KOPT-K1 (cell line): ENCODE results near the gene AUTS2.

Experiments used
- H3K27ac ChIP-seq: fragments of 200-600 bp; sonication (generic); 2 replicates; pipeline ENCODE4 v1.5.1; 2016; ENCODE audit warnings: antibody characterized with exemption, mild to moderate bottlenecking, low read depth, low read length; ENCODE audit not compliant: poor library complexity, severe bottlenecking
- H3K36me3 ChIP-seq: fragments of 200-600 bp; sonication (generic); 2 replicates; pipeline ENCODE4 v1.5.1; 2017; ENCODE audit warnings: antibody characterized with exemption, mild to moderate bottlenecking, low read length, moderate library complexity; ENCODE audit not compliant: insufficient read depth
- H3K9me3 ChIP-seq: fragments of 200-600 bp; sonication (generic); 2 replicates; pipeline ENCODE4 v1.5.1; 2017; ENCODE audit warnings: antibody characterized with exemption, low read length, mild to moderate bottlenecking; ENCODE audit not compliant: insufficient read depth, poor library complexity, severe bottlenecking

AUTS2 gene

DNA sequence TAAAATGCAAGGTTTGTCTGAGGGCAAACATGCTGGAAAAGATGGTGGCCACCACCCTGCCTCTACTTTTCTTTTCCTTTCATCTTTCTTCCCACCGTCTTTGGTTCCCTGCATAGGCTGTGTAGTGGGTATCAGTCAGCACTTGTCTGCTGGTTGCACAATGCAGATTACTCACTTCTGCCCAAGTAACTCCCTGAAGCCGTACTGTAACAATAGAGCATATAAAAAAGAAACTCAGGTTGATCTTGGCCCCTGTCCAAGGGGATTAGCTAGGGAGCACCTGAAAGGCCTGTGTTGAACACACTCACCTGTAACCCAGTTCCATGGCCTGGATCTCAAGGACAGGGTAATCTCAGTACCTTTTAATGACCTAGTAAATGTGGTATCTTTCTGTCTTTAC lies 1000.7 kb downstream of the AUTS2 start:
- no peaks in the 10 kb centered on the region for H3K36me3 ChIP-seq
- H3K27ac ChIP-seq = no peak overlapping the region
- H3K9me3 ChIP-seq = peaks cover 12% of the 10 kb centered on the region

DNA sequence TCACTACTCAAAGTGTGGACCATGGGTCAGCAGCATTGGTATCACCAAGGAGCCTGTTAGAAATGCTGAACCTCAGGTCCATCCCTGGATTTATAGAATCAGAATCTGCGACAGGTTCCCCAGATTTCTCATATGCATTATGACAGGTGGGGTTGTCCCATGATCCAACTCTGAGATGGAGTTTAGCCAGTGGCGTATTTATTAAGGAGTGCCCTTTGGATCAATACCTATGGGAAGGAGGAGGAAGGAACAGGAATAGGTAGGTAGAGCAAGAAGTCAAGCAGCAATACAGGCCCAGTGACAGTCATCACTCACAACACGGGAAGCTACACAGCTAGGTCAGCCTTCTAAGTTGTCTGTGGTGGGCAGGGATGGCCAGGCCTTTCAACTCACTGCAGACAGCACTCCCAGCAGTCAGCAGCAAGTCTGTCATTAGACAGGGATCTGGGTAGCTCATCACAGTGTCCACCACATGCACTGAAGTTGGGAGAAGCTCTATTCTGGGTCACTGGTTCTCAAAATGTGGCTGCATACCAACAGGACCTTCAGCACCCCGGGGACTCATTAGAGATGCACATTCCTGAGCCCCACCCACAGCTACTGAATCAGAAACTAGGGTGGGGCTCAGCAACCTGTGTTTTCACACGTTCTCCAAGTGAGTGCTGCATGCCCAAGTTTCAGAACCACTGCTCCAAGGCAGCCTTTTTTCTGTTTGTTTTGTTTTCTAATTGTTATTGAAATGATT lies 1001.3 kb downstream of the AUTS2 start:
- Histone ChIP-seq H3K36me3 (no peaks in the 10 kb centered on the region), H3K9me3 (peaks cover 12% of the 10 kb centered on the region), H3K27ac (no peak overlapping the region)

DNA sequence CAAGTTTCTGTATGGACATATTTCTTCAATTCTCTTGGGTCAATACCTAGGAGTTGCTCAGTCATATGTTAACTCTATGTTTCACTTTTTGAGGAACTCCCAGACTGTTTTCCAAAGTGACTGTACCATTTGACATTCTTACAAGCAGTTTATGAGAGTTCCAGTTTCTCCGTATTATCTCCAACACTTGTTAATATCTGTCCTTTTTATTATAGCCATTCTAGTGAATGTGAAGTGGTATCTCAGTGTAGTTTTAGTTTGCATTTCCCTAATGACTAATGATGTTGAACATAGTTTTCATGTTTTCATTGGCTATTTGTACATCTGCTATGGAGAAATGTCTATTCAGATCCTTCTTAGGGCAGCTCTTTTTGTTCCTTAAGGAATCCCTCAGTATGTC lies 1002.7 kb downstream of the AUTS2 start:
- Histone ChIP-seq H3K9me3 (peaks cover 12% of the 10 kb centered on the region), H3K36me3 (no peaks in the 10 kb centered on the region), H3K27ac (no peak overlapping the region)

DNA sequence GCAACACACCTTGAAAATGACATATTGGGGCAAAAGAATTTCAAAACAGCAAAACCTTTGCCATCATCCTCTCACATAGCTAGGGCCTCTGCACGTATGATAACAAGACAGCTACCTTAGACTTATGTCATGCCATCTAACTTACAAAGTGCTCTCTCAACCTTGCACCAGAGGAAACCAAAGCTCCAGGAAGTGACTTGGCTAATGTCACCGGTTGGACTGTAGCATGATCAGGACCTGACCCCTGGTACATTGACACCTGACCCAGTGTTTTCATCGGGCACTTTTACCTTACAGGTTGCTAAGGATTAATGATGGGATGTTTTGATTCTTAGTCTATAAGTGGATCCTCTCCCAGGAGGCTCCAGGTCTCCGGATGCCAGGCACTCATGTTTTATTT lies 1003.8 kb downstream of the AUTS2 start:
- no peaks in the 10 kb centered on the region for H3K36me3 ChIP-seq
- H3K27ac ChIP-seq = no peak overlapping the region
- peaks cover 12% of the 10 kb centered on the region for H3K9me3 ChIP-seq

DNA sequence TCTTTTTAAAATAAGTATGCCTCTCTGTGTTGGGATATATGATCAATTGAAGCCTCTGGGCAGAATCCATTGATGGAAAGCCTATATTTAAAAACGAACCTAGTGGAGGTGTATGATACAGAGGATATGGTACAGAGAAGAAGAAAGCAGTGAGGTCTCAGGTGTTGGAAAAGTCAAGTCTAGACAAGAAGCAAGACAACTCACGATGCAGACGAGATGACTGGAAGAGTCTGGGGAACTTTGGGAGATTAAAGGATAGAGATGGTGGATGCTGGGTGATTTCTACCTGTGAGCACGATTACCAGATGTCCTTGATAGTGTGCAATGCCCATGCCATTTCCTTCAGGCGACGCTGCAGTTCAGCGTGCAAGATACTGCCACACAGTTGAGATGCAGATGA lies 1009.0 kb downstream of the AUTS2 start:
- Histone ChIP-seq H3K9me3 (no peaks in the 10 kb centered on the region), H3K36me3 (no peaks in the 10 kb centered on the region), H3K27ac (no peak overlapping the region)

DNA sequence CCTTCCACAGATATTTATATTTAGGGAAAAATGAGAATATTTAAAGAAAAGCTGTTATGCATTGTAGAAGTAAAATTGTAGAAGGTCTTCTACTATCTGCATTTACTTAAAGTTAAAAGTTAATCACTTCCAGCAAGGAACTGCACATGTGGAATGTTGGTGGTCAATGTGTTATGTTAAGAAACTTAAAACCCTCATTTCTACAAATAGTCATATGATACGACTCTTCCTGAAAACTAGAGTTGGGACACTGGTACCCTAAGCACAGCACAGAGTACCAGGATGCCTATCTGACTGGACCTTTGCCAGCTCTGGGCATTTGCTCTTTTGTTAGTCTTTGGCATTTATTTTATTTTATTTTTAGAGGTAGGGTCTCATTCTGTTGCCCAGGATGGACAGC lies 1009.5 kb downstream of the AUTS2 start:
- no peaks in the 10 kb centered on the region for H3K9me3 ChIP-seq
- no peak overlapping the region for H3K27ac ChIP-seq
- H3K36me3 ChIP-seq = no peaks in the 10 kb centered on the region

DNA sequence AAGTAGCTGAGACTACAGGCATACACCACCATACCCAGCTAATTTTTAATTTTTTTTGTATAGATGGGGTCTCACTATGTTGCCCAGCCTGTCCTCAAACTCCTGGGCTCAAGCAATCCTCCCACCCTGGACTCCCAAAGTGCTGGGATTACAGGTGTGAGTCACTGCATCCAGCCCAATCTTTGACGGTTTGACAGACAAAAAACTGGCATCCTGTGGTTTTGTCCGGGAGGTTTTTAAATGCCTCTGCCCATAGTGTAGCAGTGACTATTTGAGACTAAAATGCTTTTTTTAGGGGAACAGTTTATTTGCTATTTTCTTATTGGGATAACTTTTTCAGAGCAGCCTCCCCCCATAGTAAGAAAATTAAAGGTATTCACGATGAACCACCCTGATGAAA lies 1010.0 kb downstream of the AUTS2 start:
- H3K9me3 ChIP-seq = no peaks in the 10 kb centered on the region
- H3K27ac ChIP-seq = no peak overlapping the region

DNA sequence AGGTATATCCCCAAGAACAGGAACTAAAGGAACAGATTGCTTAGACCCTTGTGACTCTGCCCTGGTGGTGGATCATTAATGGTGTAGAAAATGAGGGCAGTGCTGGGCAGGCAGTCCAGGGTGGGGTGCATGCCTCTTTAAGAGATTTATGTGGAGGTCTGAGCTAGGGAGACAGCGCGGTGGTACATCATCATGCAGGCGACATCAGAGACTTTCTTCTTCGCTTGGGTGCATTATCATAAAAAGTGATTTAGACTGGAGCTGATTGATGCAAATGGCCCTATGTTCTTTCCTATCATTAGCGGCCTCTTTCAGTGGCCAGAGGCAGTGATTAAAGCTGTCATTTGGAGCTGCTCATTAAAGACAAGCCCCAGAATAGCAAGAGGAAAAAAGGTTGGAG lies 1014.5 kb downstream of the AUTS2 start:
- Histone ChIP-seq H3K9me3 (no peaks in the 10 kb centered on the region), H3K36me3 (no peaks in the 10 kb centered on the region)

More for the DNA sequence above, 1010.0 kb downstream of the AUTS2 start:
- no peaks in the 10 kb centered on the region for H3K36me3 ChIP-seq

DNA sequence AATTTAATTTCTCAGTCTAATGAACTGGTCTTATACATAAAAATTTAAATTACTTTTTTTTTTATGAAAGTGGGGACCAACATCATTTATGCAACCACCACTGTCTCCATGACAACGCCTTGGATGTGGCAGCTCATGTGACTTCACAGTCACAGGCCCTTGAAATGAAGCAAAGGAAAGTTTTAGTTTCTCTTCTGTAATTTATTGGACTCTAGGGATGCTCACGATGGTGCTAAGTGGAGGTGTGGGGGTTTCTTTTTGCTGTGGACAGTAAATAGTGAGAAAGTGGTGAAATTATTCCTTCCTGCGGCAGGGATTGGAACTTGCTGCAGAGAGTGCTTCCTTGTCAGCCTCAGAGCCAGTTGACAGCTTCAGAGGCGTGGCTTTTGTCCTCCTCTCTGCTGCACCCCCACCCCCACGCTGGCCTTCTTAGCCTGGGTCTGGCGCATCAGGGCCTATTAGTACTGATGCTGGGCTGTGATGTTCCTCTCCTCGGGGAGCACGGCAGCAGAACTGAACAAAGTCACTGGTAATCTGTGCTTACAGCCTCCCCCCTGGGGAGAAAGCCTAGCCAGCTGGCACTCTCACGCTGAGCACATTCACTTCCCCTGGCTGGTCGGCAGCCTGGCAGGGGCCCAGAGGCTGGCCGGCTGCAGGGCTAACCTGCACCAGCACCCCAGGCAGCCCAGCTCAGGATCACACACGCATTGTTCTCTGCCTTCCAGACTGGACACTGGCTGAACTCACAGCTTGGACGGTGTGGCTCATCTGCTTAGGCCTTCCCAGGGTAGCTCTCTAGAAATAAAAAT lies 1016.2 kb downstream of the AUTS2 start:
- Histone ChIP-seq H3K9me3 (no peaks in the 10 kb centered on the region), H3K36me3 (no peaks in the 10 kb centered on the region), H3K27ac (no peak overlapping the region)

More for the DNA sequence above, 1014.5 kb downstream of the AUTS2 start:
- H3K27ac ChIP-seq = no peak overlapping the region

DNA sequence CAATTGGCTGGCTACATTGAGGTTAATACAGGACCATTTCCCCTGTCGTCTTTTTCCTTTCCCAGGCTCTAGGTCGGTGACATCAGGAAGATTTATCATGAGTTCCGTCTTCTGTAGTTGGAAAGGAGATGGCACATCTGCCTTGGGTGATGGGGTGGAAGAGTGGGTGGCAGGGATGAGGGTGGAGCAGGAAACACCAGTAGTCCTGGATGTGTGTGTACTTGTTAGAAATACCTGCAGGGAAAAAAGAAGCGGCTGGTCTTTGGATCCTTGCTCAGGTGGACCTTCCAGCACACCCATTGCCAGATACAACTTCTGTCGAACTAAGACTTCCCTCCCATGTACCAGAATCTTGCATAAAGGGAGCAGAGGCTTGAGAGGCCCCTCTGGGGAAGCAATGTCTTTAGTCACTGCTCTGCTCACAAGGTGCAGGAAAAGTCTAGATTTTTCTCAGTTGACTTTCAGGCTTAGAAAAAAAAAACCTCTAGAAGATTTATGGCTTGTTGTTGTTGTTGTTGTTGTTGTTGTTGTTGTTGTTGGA lies 1016.9 kb downstream of the AUTS2 start:
- no peaks in the 10 kb centered on the region for H3K9me3 ChIP-seq
- H3K27ac ChIP-seq = no peak overlapping the region
- H3K36me3 ChIP-seq = no peaks in the 10 kb centered on the region

DNA sequence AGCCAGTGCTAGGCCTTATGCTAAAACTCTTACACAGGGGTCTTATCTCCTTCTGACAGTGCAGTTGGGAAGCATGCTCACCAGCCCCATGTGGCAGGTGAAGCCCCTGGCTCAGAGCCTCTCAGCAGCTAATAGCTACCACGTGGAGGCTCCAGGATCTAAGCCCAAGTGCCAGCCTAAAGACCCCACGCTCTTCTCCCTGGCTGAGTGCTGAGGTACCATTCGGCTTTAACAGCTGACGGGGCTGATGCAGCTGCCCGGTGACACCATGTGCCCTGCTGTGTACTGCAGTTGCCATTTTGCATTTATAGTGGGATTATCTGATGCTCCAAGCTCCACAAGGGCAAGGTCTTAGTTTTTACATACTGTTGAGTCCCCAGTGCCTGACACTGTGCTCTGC lies 1017.9 kb downstream of the AUTS2 start:
- Histone ChIP-seq H3K36me3 (no peaks in the 10 kb centered on the region), H3K9me3 (no peaks in the 10 kb centered on the region), H3K27ac (no peak overlapping the region)

DNA sequence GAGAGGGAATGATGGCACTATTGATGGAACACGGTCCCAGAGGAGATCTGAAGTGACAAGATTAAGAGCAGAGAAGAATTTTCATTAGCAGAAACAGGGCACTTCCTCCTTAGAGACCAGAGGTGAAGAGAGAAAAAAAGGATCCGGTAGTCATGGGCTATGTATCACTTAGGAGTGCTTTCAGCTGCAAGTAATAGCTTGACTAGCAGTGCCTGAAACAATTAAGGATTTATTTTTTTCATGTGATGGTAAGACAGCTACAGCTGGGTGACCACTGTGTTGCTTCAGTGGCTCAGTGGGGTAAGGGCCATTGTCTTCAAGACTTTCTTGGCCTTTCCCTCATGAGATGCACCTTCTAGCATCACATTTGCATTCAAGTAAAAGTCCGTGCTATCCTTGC lies 1018.5 kb downstream of the AUTS2 start:
- Histone ChIP-seq H3K9me3 (no peaks in the 10 kb centered on the region), H3K36me3 (no peaks in the 10 kb centered on the region), H3K27ac (no peak overlapping the region)

DNA sequence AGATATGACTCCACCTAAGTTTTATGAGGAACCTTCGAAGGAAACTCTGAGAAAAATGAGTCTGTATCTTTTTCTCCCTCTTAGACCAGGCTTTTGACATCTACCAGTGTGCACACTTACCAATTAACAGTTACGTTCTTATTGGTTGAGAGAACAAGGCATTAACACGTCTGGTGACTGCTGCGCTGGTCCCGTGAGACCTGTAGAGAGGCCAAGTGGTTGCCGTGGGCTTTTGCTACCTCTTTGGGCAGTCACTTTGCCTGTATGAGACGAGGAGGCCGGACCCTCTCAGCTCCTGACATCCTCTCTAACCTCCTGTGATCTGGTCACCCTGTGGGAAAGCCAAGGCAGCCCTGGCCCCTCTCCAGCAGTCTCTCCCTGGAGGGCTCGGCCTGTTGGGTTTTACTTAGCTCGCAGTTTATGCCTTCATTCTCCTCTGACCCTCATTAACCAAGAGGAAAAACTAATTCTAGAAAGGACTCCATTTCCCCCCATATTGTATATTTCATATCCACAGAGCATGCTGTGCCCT lies 1019.8 kb downstream of the AUTS2 start:
- peaks cover 4% of the 10 kb centered on the region for H3K9me3 ChIP-seq
- no peak overlapping the region for H3K27ac ChIP-seq
- no peaks in the 10 kb centered on the region for H3K36me3 ChIP-seq

DNA sequence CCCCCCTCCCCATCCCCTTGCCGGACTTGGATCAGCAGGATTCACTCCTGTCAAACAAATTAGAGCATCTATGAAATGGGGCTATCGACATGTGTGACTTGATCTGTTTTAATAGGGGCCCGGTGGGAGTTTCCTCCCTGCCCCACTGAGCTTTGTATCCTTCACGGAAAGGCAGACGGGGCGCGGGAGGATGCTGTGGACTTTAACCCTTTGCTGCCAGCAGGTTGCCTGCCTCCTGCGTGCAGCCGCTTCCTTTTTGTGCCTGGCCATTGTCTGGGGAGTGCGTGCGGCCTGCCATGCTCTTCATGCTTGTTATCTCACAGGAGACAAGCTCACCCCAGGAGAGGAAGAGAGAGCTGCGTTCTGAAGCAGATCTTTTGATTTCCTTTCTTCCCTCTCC lies 1020.9 kb downstream of the AUTS2 start:
- Histone ChIP-seq H3K9me3 (peaks cover 4% of the 10 kb centered on the region), H3K36me3 (no peaks in the 10 kb centered on the region), H3K27ac (no peak overlapping the region)

DNA sequence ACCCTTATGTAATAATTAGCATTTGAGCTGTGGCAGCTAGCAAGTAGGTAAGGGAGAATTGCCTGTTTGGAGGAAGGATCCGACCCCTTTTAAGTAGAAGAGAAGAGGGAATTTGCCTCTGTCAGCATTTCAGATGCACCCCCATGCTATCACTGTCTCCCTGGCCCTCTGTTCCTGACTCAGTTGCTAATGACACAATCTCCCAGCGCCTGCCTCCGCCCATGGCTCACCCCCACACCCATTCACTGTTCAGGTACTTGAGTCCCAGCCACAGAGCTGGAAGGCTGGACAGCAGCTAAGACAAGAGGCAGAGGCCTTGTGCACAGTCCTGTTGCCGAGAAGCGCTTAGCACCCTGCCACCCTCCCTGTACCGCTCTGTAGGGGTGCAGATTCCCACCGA lies 1021.4 kb downstream of the AUTS2 start:
- Histone ChIP-seq H3K36me3 (no peaks in the 10 kb centered on the region), H3K9me3 (peaks cover 4% of the 10 kb centered on the region), H3K27ac (no peak overlapping the region)
